Tibial artery (tissue), 4 donors: ENCODE results near the gene ROCK1.

Experiments
- DNase-seq, 2 donors: peaks; one replicate each; pipeline ENCODE4 v3.0.0-alpha.2; 2019
- H3K27ac ChIP-seq, 2 donors: fragments of 200-600 bp; sonication (generic) in 1 of 2; 1 replicate in 1 of 2; 2 replicates in 1 of 2; pipeline ENCODE4 v1.5.1; 2018 to 2019; ENCODE audit warnings: mild to moderate bottlenecking in 1 of 2
- H3K27me3 ChIP-seq, 2 donors: fragments of 200-600 bp; sonication (generic) in 1 of 2; one replicate each; pipeline versions ENCODE4 v1.5.1 to v1.6.0; 2016 to 2019
- H3K36me3 ChIP-seq, 3 donors: fragments of 200-600 bp; sonication (generic) in 2 of 3; one replicate each; pipeline ENCODE4 v1.5.1; 2016 to 2019; ENCODE audit warnings: mild to moderate bottlenecking in 2 of 3
- H3K4me1 ChIP-seq, 4 donors: fragments of 200-600 bp; sonication (generic) in 2 of 4; 1 replicate in 3 of 4; 2 replicates in 1 of 4; pipeline ENCODE4 v1.5.1; 2016 to 2019
- H3K4me3 ChIP-seq, 2 donors: fragments of 200-600 bp; sonication (generic) in 1 of 2; 1 replicate in 1 of 2; 2 replicates in 1 of 2; pipeline ENCODE4 v1.5.1; 2018 to 2019; ENCODE audit warnings: mild to moderate bottlenecking in 2 of 2
- H3K9me3 ChIP-seq, 3 donors: fragments of 200-600 bp; sonication (generic) in 1 of 3; one replicate each; pipeline ENCODE4 v1.5.1; 2016 to 2019
- CTCF ChIP-seq, 2 experiments: fragments of 200-600 bp in 1 of 2; fragments of 450-650 bp in 1 of 2; IDR thresholded peaks; one replicate each; pipeline ENCODE4 v1.5.1; 2017 to 2019; ENCODE audit warnings: antibody characterized with exemption in 2 of 2, mild to moderate bottlenecking in 1 of 2, moderate library complexity in 1 of 2
- intact Hi-C: fragments of 100-400 bp; cut with DNase I; formaldehyde crosslinking; loops from one replicate; pipeline ENCODE4 v1.15.0; 2023; ENCODE audit warnings: low total_unique reads

The ROCK1 gene

GRCh38 chr18:21084511-21085078 is 27.0 kb downstream of the ROCK1 start:
- no peak overlapping the region for H3K4me3 ChIP-seq
- peaks cover 0 to 47% (median 2%) of the 10 kb centered on the region in 4 donors for H3K4me1 ChIP-seq
- intact Hi-C loops = no loop called here
- no peaks in the 10 kb centered on the region for H3K27me3 ChIP-seq
- H3K27ac ChIP-seq = no peak overlapping the region
- DNase-seq = no peak
- no peaks in the 10 kb centered on the region for H3K36me3 ChIP-seq
- no peaks in the 10 kb centered on the region for H3K9me3 ChIP-seq
- TF ChIP-seq CTCF (IDR thresholded peaks at IDR 0.05) = no peak

- no peaks in the 10 kb centered on the region for H3K27me3 ChIP-seq
- H3K36me3 ChIP-seq = no peaks in the 10 kb centered on the region
- DNase-seq = no peak
- no peak overlapping the region for H3K27ac ChIP-seq
- intact Hi-C loops = no loop called here
- no peaks in the 10 kb centered on the region for H3K9me3 ChIP-seq
- no peak overlapping the region for H3K4me3 ChIP-seq
- peaks cover 0 to 63% (median 11%) of the 10 kb centered on the region in 4 donors for H3K4me1 ChIP-seq
- no peak for TF ChIP-seq CTCF (IDR thresholded peaks at IDR 0.05)
Measured at GRCh38 chr18:21083017-21083416, 28.6 kb downstream of the ROCK1 start.

- no peaks in the 10 kb centered on the region for H3K27me3 ChIP-seq
- no peaks in the 10 kb centered on the region for H3K36me3 ChIP-seq
- no peaks in the 10 kb centered on the region for H3K9me3 ChIP-seq
- no peak for TF ChIP-seq CTCF (IDR thresholded peaks at IDR 0.05)
- peaks cover 0 to 76% (median 21%) of the 10 kb centered on the region in 4 donors for H3K4me1 ChIP-seq
- DNase-seq = no peak
- intact Hi-C loops = no loop called here
- H3K27ac ChIP-seq = no peak overlapping the region
- H3K4me3 ChIP-seq = no peak overlapping the region
Measured at GRCh38 chr18:21081426-21081825, 30.2 kb downstream of the ROCK1 start.

- no peaks in the 10 kb centered on the region for H3K36me3 ChIP-seq
- intact Hi-C loops = no loop called here
- no peak overlapping the region for H3K27ac ChIP-seq
- H3K4me3 ChIP-seq = no peak overlapping the region
- no peaks in the 10 kb centered on the region for H3K9me3 ChIP-seq
- no peak for DNase-seq
- no peak for TF ChIP-seq CTCF (IDR thresholded peaks at IDR 0.05)
- peaks cover 0 to 76% (median 23%) of the 10 kb centered on the region in 4 donors for H3K4me1 ChIP-seq
- no peaks in the 10 kb centered on the region for H3K27me3 ChIP-seq
Measured at GRCh38 chr18:21080576-21080975, 31.0 kb downstream of the ROCK1 start.

- Histone ChIP-seq H3K9me3 (no peaks in the 10 kb centered on the region), H3K27me3 (no peaks in the 10 kb centered on the region), H3K4me1 (peaks cover 0 to 94% (median 41%) of the 10 kb centered on the region in 4 donors), H3K4me3 (no peak overlapping the region), H3K36me3 (no peaks in the 10 kb centered on the region), H3K27ac (no peak overlapping the region)
- no peak for TF ChIP-seq CTCF (IDR thresholded peaks at IDR 0.05)
- no peak for DNase-seq
- intact Hi-C loops = no loop called here
Measured at GRCh38 chr18:21074336-21075323, 37.0 kb downstream of the ROCK1 start.
